ENCODE data around the gene TENM4.

DNA sequence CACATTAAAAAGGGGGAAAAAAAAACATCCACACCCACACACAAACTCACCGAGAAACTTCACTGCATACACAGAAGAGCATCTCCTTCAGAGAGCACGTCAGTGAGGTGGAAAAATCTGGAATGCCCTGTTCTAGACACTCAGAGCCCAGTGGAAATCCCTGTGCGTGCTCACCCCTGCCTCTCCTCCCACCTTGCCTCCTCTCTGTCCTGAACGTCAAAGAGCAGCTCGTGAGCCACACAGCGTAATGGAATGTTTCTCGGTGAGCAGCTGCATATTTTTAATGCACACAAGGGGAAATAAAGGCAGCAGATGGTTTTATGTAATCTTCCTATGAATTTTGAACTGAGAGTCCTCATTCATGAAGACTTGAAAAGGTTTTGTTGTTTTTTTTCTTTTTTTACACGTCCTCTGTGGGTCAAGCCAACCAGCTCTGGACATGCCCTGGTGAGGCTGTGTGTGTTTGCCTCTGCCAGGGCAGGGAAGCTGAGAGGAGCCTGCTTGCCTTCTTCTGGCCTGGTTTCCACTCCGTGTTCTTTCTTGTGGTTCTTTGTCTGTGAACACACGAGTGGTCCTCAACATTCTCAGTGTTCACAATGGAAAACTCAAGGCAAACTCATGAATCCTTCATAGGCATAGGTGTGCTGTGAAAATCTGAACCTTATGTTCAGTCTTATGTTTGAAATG lies 219.2 kb downstream of the TENM4 start:
- TF ChIP-seq BCL11B (tag by site-specific recombination; IDR thresholded peaks at IDR 0.05; ENCODE audit: low read depth): no peak
- TF ChIP-seq, protein P1, sequence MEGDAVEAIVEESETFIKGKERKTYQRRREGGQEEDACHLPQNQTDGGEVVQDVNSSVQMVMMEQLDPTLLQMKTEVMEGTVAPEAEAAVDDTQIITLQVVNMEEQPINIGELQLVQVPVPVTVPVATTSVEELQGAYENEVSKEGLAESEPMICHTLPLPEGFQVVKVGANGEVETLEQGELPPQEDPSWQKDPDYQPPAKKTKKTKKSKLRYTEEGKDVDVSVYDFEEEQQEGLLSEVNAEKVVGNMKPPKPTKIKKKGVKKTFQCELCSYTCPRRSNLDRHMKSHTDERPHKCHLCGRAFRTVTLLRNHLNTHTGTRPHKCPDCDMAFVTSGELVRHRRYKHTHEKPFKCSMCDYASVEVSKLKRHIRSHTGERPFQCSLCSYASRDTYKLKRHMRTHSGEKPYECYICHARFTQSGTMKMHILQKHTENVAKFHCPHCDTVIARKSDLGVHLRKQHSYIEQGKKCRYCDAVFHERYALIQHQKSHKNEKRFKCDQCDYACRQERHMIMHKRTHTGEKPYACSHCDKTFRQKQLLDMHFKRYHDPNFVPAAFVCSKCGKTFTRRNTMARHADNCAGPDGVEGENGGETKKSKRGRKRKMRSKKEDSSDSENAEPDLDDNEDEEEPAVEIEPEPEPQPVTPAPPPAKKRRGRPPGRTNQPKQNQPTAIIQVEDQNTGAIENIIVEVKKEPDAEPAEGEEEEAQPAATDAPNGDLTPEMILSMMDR (tag by site-specific recombination; IDR thresholded peaks at IDR 0.05): no peak
